Right lobe of liver (tissue), 6 donors: ENCODE data around the gene GTF3C1. TPM values are rescaled to one million over a fixed set of nuclear protein-coding genes. Genes with fewer than 3 reads are reported as not detected.

Source experiments
- ATAC-seq, 4 donors: fragments of 200-7000 bp; cut with Tn5 transposase; one replicate each; pipeline ENCODE4 v1.9.1; 2020; ENCODE audit warnings: mild to moderate bottlenecking in 4 of 4, moderate library complexity in 4 of 4
- DNase-seq, 3 donors: peaks; one replicate each; pipeline ENCODE4 v3.0.0-alpha.2; 2020
- H3K27ac ChIP-seq, 3 donors: fragments of 200-600 bp; one replicate each; pipeline ENCODE4 v1.8.0; 2022
- H3K27me3 ChIP-seq, 2 donors: fragments of 200-600 bp; one replicate each; pipeline ENCODE4 v1.8.0; 2022
- H3K36me3 ChIP-seq, 4 donors: fragments of 200-600 bp; sonication (generic) in 1 of 4; one replicate each; pipeline versions ENCODE4 v1.5.1 to v1.8.0; 2017 to 2022; ENCODE audit warnings: control low read depth in 1 of 4
- H3K4me1 ChIP-seq, 4 donors: fragments of 200-600 bp; sonication (generic) in 1 of 4; one replicate each; pipeline versions ENCODE4 v1.5.1 to v1.8.0; 2017 to 2022; ENCODE audit warnings: control low read depth in 1 of 4
- H3K4me3 ChIP-seq, 3 donors: fragments of 200-600 bp; one replicate each; pipeline ENCODE4 v1.8.0; 2022
- H3K9me3 ChIP-seq, 4 donors: fragments of 200-600 bp; sonication (generic) in 1 of 4; one replicate each; pipeline versions ENCODE4 v1.5.1 to v1.8.0; 2017 to 2022; ENCODE audit warnings: control low read depth in 1 of 4
- POLR2A ChIP-seq: fragments of 450-650 bp; IDR thresholded peaks from one replicate; pipeline ENCODE4 v1.6.1; 2017; ENCODE audit warnings: antibody characterized with exemption, mild to moderate bottlenecking
- WGBS: methylation state at CpG from one replicate; pipeline ENCODE4 v1.1.6; 2018; ENCODE audit warnings: low coverage, low lambda C conversion rate; ENCODE audit not compliant: insufficient coverage; ENCODE audit errors: missing lambda C conversion rate; 5-methylcytosine and 5-hydroxymethylcytosine counted together
- intact Hi-C, 2 donors: fragments of 100-400 bp; cut with DNase I; formaldehyde crosslinking; loops; one replicate each; pipeline versions ENCODE4 v1.11.2 to v1.14.1; 2022
- total RNA-seq, 6 experiments: library from RNA; depleted of rRNA in 2 of 6; stranded (reverse); fragments of >200 nt in 2 of 6; fragmentation: NEBNext Ultra II Directional in 3 of 6; extraction: Animal tissue kit (Norgen Biotek cat#: 25700) in 3 of 6; gene quantifications; one replicate each; pipeline versions ENCODE4 v1.1.0 to v1.2.4, GENCODE V29; 2016 to 2023
- TF ChIP-seq, protein P1 (sequence below), 4 donors: fragments of 200-600 bp in 3 of 4; fragments of 450-650 bp in 1 of 4; IDR thresholded peaks; one replicate each; pipeline versions ENCODE4 v1.5.1 to v1.8.0; 2016 to 2022; ENCODE audit warnings: antibody characterized with exemption in 4 of 4, mild to moderate bottlenecking in 2 of 4
- donor health status: DM: no; HTN: yes; CAD: no.
- donor health status: DM: no; HTN: no; CAD: no.
- donor health status: DM: no; HTN: no; CAD: no.
- donor health status: DM: no; HTN: yes; CAD: no.
- donor health status: DM: no; HTN: yes; CAD: no.

GTF3C1 gene
- total RNA-seq, 6 experiments from 2014 or later, result 25.3 to 53.3 (median 26.9) TPM

DNA sequence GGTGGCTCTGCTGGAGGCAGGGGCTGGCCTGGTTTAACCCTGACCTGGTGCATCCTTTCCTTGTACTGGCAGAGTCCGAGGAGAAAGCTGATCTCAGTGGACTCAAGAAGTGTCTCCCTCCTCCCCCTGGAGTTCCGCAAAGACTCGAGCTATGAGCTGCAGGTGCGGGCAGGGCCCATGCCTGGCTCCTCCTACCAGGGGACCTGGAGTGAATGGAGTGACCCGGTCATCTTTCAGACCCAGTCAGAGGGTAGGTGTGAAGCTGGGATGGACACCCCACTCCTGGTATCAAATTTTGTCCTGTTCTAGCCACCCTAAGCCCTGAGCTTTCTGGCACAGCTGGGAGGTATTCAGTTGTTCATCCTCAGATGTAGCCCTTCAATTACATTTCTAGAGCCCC, 105.2 kb downstream of the GTF3C1 start:
- H3K4me3 ChIP-seq, result no peak overlapping the region
- H3K27ac ChIP-seq, result no peak overlapping the region
- intact Hi-C loops, result no loop called here
- no peak for ATAC-seq
- no peaks in the 10 kb centered on the region for H3K36me3 ChIP-seq
- peak in 1 of 3 donors; percentile 5 for DNase-seq
- no peaks in the 10 kb centered on the region for H3K27me3 ChIP-seq
- TF ChIP-seq, protein P1, sequence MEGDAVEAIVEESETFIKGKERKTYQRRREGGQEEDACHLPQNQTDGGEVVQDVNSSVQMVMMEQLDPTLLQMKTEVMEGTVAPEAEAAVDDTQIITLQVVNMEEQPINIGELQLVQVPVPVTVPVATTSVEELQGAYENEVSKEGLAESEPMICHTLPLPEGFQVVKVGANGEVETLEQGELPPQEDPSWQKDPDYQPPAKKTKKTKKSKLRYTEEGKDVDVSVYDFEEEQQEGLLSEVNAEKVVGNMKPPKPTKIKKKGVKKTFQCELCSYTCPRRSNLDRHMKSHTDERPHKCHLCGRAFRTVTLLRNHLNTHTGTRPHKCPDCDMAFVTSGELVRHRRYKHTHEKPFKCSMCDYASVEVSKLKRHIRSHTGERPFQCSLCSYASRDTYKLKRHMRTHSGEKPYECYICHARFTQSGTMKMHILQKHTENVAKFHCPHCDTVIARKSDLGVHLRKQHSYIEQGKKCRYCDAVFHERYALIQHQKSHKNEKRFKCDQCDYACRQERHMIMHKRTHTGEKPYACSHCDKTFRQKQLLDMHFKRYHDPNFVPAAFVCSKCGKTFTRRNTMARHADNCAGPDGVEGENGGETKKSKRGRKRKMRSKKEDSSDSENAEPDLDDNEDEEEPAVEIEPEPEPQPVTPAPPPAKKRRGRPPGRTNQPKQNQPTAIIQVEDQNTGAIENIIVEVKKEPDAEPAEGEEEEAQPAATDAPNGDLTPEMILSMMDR (IDR thresholded peaks at IDR 0.05), result no peak
- TF ChIP-seq POLR2A, result no peak
- WGBS, result no CpG with 5 or more reads among the region's 5 CpGs
- no peaks in the 10 kb centered on the region for H3K9me3 ChIP-seq
- H3K4me1 ChIP-seq, result no peaks in the 10 kb centered on the region

DNA sequence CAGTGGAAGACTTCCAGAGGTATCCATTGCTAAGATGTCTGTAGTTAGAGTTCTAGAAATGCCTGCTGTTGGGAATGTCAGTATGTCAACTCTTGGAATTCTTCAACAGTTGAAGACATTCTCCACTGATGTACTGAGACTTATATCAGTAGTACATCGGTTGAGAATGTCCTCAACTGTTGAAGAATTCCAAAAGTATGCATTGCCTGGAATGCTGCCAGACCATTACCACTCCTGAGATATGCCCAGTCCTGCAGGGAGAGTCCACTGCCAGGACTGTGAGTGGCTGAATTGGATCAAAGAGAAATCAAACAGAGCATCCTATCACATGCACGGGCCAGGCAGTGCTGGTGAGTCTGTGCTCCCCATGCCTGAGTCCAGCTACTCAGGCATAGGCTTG, 105.7 kb downstream of the GTF3C1 start:
- Histone ChIP-seq H3K27ac (no peak overlapping the region), H3K27me3 (no peaks in the 10 kb centered on the region), H3K4me3 (no peak overlapping the region), H3K36me3 (no peaks in the 10 kb centered on the region), H3K4me1 (no peaks in the 10 kb centered on the region), H3K9me3 (no peaks in the 10 kb centered on the region)
- TF ChIP-seq POLR2A, result no peak
- TF ChIP-seq, protein P1 (IDR thresholded peaks at IDR 0.05), result no peak
- ATAC-seq, result no peak
- 38% methylated on average over 1 of the region's 2 CpGs for WGBS
- DNase-seq, result no peak
- intact Hi-C loops, result no loop called here

DNA sequence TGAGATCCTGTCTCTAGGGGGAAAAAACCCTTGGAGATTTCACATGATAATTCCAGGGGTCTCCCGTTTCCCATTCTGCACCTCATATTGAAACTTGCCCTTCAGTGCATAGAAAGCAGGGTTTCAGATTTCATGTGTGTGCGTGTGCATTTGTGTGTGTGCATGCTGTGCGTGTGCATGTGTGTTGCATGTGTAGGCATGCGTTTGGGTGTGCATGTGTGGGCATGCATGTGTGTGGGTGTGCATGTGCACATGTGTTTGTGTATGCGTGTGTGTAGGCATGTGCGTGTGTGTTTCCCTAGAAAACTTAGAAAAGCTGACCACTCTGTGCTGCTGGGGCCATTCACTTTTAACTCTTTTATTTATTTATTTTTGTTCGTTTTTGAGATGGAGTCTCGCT, 107.7 kb downstream of the GTF3C1 start:
- no peaks in the 10 kb centered on the region for H3K27me3 ChIP-seq
- DNase-seq (no peak), ATAC-seq (no peak)
- no peaks in the 10 kb centered on the region for H3K4me1 ChIP-seq
- WGBS, result 91% methylated on average over 7 of the region's 8 CpGs
- TF ChIP-seq, protein P1 (IDR thresholded peaks at IDR 0.05), result no peak
- no peak for TF ChIP-seq POLR2A
- no peak overlapping the region for H3K27ac ChIP-seq
- no peak overlapping the region for H3K4me3 ChIP-seq
- intact Hi-C loops, result no loop called here
- H3K36me3 ChIP-seq, result no peaks in the 10 kb centered on the region
- no peaks in the 10 kb centered on the region for H3K9me3 ChIP-seq

- ATAC-seq (no peak), DNase-seq (peak in 1 of 3 donors; percentile 6)
- H3K36me3 ChIP-seq, result no peaks in the 10 kb centered on the region
- no peaks in the 10 kb centered on the region for H3K4me1 ChIP-seq
- no peak overlapping the region for H3K4me3 ChIP-seq
- no peak for TF ChIP-seq POLR2A
- TF ChIP-seq, protein P1 (IDR thresholded peaks at IDR 0.05), result no peak
- WGBS, result 60% methylated on average over 1 of the region's 5 CpGs
- intact Hi-C loops, result no loop called here
- no peak overlapping the region for H3K27ac ChIP-seq
- H3K9me3 ChIP-seq, result no peaks in the 10 kb centered on the region
- H3K27me3 ChIP-seq, result no peaks in the 10 kb centered on the region
Measured at GRCh38 chr16:27441276-27441675, 108.4 kb downstream of the GTF3C1 start.
